PC-9 (cell line): ENCODE results near the gene VTN.

Experiments
- CTCF ChIP-seq: fragments of 200-600 bp; sonication (generic); conservative IDR thresholded peaks from 2 replicates; pipeline ENCODE4 v1.6.1; 2017; ENCODE audit warnings: mixed run types, antibody characterized with exemption, mild to moderate bottlenecking, moderate library complexity
- EZH2 ChIP-seq: fragments of 200-600 bp; sonication (generic); IDR thresholded peaks from 2 replicates; pipeline ENCODE4 v1.8.0; 2017; ENCODE audit warnings: antibody characterized with exemption, low read depth

DNA sequence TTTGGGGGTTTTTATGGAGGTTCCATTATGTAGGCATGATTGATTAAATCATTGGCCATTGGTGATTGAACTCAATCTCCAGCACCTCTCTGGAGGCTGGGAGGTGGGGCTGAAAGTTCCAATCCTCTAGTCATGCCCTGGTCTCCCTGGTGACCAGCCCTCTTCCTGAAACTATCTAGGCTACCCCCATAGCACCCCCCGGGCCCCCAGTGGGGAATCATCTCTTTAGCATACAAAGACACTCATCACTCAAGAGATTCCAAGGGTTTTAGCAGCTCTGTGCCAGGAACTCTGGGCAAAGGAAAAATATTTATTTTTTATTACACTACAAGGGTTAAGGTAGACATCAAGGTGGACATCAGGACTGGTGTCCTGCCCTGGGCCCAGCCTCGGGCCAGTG, 25.3 kb upstream of the VTN start:
- TF ChIP-seq CTCF (no peak), EZH2 (no peak)
